ENCODE data around the gene ACACB.

Gene ACACB

DNA sequence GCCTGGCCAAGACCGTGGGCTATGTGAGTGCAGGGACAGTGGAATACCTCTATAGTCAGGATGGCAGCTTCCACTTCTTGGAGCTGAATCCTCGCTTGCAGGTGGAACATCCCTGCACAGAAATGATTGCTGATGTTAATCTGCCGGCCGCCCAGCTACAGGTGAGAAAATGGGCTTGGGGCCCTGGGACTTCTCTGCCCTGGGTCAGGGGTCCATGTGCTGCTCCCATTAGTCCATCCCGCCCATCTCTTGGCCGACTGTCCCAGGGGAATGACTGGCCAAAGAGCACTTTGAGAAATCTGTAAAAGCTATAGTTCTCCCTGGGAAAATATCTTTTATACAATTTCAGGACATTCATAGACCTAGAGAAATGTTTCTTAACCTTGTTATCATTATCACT, 63.5 kb downstream of the ACACB start:
- Histone ChIP-seq H3K36me3 (ENCODE audit: insufficient read depth, low read length) (no peaks in the 10 kb centered on the region), H3F3A (ENCODE audit: insufficient read depth, low read length) (no peaks in the 10 kb centered on the region), H3K27ac (ENCODE audit: low read depth, low read length, poor library complexity, severe bottlenecking) (no peak overlapping the region), H3K4me1 (ENCODE audit: insufficient read depth, low read length, severe bottlenecking) (no peaks in the 10 kb centered on the region), H3K9me2 (ENCODE audit: low read depth, low read length) (no peaks in the 10 kb centered on the region), H3K4me3 (ENCODE audit: low read depth, low read length, poor library complexity, severe bottlenecking) (no peak overlapping the region), H3K4me2 (ENCODE audit: low read length) (no peak overlapping the region), H3K27me3 (ENCODE audit: insufficient read depth, low read length) (no peaks in the 10 kb centered on the region), H2AFZ (ENCODE audit: low read length) (no peak overlapping the region), H3K9me3 (ENCODE audit: low read length) (no peaks in the 10 kb centered on the region), H3K79me2 (ENCODE audit: insufficient read depth, low read length) (no peaks in the 10 kb centered on the region), H3K9ac (ENCODE audit: low read length) (no peak overlapping the region), H4K20me1 (ENCODE audit: insufficient read depth, low read length) (no peaks in the 10 kb centered on the region)
- TF ChIP-seq, protein P1, sequence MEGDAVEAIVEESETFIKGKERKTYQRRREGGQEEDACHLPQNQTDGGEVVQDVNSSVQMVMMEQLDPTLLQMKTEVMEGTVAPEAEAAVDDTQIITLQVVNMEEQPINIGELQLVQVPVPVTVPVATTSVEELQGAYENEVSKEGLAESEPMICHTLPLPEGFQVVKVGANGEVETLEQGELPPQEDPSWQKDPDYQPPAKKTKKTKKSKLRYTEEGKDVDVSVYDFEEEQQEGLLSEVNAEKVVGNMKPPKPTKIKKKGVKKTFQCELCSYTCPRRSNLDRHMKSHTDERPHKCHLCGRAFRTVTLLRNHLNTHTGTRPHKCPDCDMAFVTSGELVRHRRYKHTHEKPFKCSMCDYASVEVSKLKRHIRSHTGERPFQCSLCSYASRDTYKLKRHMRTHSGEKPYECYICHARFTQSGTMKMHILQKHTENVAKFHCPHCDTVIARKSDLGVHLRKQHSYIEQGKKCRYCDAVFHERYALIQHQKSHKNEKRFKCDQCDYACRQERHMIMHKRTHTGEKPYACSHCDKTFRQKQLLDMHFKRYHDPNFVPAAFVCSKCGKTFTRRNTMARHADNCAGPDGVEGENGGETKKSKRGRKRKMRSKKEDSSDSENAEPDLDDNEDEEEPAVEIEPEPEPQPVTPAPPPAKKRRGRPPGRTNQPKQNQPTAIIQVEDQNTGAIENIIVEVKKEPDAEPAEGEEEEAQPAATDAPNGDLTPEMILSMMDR (IDR thresholded peaks at IDR 0.05; ENCODE audit: low read length) = no peak
- no peak for TF ChIP-seq EZH2 (IDR thresholded peaks at IDR 0.05; ENCODE audit: borderline replicate concordance, low read length)

DNA sequence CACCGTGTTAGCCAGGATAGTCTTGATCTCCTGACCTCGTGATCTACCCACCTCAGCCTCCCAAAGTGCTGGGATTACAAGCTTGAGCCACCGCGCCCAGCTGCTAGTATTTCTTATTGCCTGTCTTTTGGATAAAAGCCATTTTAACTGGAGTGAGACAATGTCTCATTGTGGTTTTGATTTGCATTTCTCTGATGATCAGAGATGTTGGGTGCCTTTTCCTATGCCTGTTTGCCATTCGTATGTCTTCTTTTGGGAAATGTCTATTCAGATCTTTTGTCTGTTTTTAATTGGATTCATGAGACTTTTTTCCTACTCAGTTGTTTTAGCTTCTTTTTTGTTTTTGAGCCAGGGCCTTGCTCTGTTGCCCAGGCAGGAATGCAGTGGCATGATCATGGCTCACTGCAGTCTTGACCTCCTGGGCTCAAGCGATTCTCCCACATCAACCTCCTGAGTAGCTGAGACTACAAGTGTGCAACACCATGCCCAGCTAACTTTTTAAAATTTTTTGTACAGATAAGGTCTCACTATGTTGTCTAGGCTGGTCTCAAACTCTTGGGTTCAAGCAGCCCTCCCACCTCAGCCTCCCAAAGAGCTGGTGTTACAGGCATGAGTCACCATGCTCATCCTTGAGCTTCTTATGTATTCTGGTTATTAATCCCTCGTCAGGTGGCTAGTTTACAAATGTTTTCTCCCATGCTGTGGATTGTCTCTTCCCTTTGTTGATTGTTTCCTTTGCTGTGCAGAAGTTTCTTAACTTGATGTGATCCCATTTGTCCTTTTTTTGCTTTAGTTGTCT, 65.9 kb downstream of the ACACB start:
- TF ChIP-seq EZH2 (IDR thresholded peaks at IDR 0.05; ENCODE audit: borderline replicate concordance, low read length) = no peak
- TF ChIP-seq, protein P1 (IDR thresholded peaks at IDR 0.05; ENCODE audit: low read length) = no peak
- H3K4me1 ChIP-seq (ENCODE audit: insufficient read depth, low read length, severe bottlenecking) = no peaks in the 10 kb centered on the region
- no peaks in the 10 kb centered on the region for H3K9me3 ChIP-seq (ENCODE audit: low read length)
- H3K4me3 ChIP-seq (ENCODE audit: low read depth, low read length, poor library complexity, severe bottlenecking) = no peak overlapping the region
- H3K9ac ChIP-seq (ENCODE audit: low read length) = no peak overlapping the region
- no peaks in the 10 kb centered on the region for H4K20me1 ChIP-seq (ENCODE audit: insufficient read depth, low read length)
- no peak overlapping the region for H2AFZ ChIP-seq (ENCODE audit: low read length)
- H3K36me3 ChIP-seq (ENCODE audit: insufficient read depth, low read length) = no peaks in the 10 kb centered on the region
- H3F3A ChIP-seq (ENCODE audit: insufficient read depth, low read length) = no peaks in the 10 kb centered on the region
- no peaks in the 10 kb centered on the region for H3K79me2 ChIP-seq (ENCODE audit: insufficient read depth, low read length)
- H3K27me3 ChIP-seq (ENCODE audit: insufficient read depth, low read length) = no peaks in the 10 kb centered on the region
- no peak overlapping the region for H3K4me2 ChIP-seq (ENCODE audit: low read length)
- no peaks in the 10 kb centered on the region for H3K9me2 ChIP-seq (ENCODE audit: low read depth, low read length)
- H3K27ac ChIP-seq (ENCODE audit: low read depth, low read length, poor library complexity, severe bottlenecking) = no peak overlapping the region

DNA sequence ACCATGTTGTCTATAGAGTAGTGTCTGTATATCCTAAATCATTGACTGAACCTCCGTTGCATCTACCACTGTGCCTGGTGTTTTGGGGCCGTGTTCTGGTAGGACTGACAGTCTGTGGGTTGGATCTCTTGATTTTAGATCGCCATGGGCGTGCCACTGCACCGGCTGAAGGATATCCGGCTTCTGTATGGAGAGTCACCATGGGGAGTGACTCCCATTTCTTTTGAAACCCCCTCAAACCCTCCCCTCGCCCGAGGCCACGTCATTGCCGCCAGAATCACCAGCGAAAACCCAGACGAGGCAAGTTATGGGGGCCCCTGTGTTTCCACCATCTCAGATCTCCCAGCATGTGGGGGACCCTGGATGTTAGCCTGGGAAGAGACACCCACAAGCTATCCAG, 69.1 kb downstream of the ACACB start:
- Histone ChIP-seq H3K36me3 (ENCODE audit: insufficient read depth, low read length) (no peaks in the 10 kb centered on the region), H3K9me2 (ENCODE audit: low read depth, low read length) (no peaks in the 10 kb centered on the region), H4K20me1 (ENCODE audit: insufficient read depth, low read length) (no peaks in the 10 kb centered on the region), H3K27ac (ENCODE audit: low read depth, low read length, poor library complexity, severe bottlenecking) (no peak overlapping the region), H3K4me2 (ENCODE audit: low read length) (no peak overlapping the region), H3F3A (ENCODE audit: insufficient read depth, low read length) (no peaks in the 10 kb centered on the region), H3K9ac (ENCODE audit: low read length) (no peak overlapping the region), H3K4me3 (ENCODE audit: low read depth, low read length, poor library complexity, severe bottlenecking) (no peak overlapping the region), H3K27me3 (ENCODE audit: insufficient read depth, low read length) (no peaks in the 10 kb centered on the region), H2AFZ (ENCODE audit: low read length) (no peak overlapping the region), H3K9me3 (ENCODE audit: low read length) (no peaks in the 10 kb centered on the region), H3K4me1 (ENCODE audit: insufficient read depth, low read length, severe bottlenecking) (no peaks in the 10 kb centered on the region), H3K79me2 (ENCODE audit: insufficient read depth, low read length) (no peaks in the 10 kb centered on the region)
- TF ChIP-seq EZH2 (IDR thresholded peaks at IDR 0.05; ENCODE audit: borderline replicate concordance, low read length) = no peak
- TF ChIP-seq, protein P1 (IDR thresholded peaks at IDR 0.05; ENCODE audit: low read length) = no peak

All from OCI-LY1 (cell line).